Neuronal stem cell (in vitro differentiated cells): ENCODE measurements around the gene ASH1L.

Source experiments
- DNase-seq: peaks from one replicate; pipeline ENCODE4 v3.0.0-alpha.2; 2013; ENCODE audit warnings: low spot score
- H2AFZ ChIP-seq: one replicate; pipeline ENCODE4 v1.6.1; 2013; ENCODE audit warnings: mild to moderate bottlenecking, low read length, inconsistent platforms
- H2AK5ac ChIP-seq: 2 replicates; pipeline ENCODE4 v1.6.1; 2013; ENCODE audit warnings: low read depth, mild to moderate bottlenecking, inconsistent platforms, low read length, moderate library complexity, mixed read lengths
- H2BK120ac ChIP-seq: 2 replicates; pipeline ENCODE4 v1.6.1; 2013; ENCODE audit warnings: low read depth, mild to moderate bottlenecking, inconsistent platforms, low read length, moderate library complexity, mixed read lengths
- H2BK12ac ChIP-seq: one replicate; pipeline ENCODE4 v1.6.1; 2013; ENCODE audit warnings: low read length, inconsistent platforms
- H2BK15ac ChIP-seq: 2 replicates; pipeline ENCODE4 v1.6.1; 2013; ENCODE audit warnings: mild to moderate bottlenecking, low read length, inconsistent platforms, mixed read lengths
- H2BK5ac ChIP-seq: one replicate; pipeline ENCODE4 v1.6.1; 2013; ENCODE audit warnings: inconsistent platforms, mild to moderate bottlenecking, low read length, moderate library complexity
- H3K14ac ChIP-seq: one replicate; pipeline ENCODE4 v1.6.1; 2013; ENCODE audit warnings: low read length, inconsistent platforms
- H3K18ac ChIP-seq: 2 replicates; pipeline ENCODE4 v1.6.1; 2013; ENCODE audit warnings: low read length, inconsistent platforms
- H3K23ac ChIP-seq: 2 replicates; pipeline ENCODE4 v1.6.1; 2013; ENCODE audit warnings: low read depth, mild to moderate bottlenecking, mixed read lengths, low read length, inconsistent platforms; ENCODE audit not compliant: poor library complexity
- H3K27ac ChIP-seq: replicated peaks from 3 replicates; pipeline ENCODE4 v1.5.1; 2013; ENCODE audit warnings: low read length, inconsistent platforms
- H3K27me3 ChIP-seq, 3 experiments: 2 replicates each; pipeline ENCODE4 v1.6.1; 2013; ENCODE audit warnings: low read length in 3 of 3, mild to moderate bottlenecking in 2 of 3, inconsistent platforms in 1 of 3, low read depth in 1 of 3, mixed read lengths in 1 of 3, moderate library complexity in 1 of 3; ENCODE audit not compliant: control insufficient read depth in 3 of 3, insufficient read depth in 3 of 3
- H3K36me3 ChIP-seq, 2 donors: replicated peaks in 1 of 2; 2 replicates each; pipeline ENCODE4 v1.6.1; 2013; ENCODE audit warnings: low read length in 2 of 2; ENCODE audit not compliant: control insufficient read depth in 2 of 2, insufficient read depth in 2 of 2
- H3K4ac ChIP-seq: 2 replicates; pipeline ENCODE4 v1.6.1; 2013; ENCODE audit warnings: inconsistent platforms, mild to moderate bottlenecking, low read length, moderate library complexity
- H3K4me1 ChIP-seq, 2 donors: 1 replicate in 1 of 2; 2 replicates in 1 of 2; pipeline ENCODE4 v1.6.1; 2013; ENCODE audit warnings: low read length in 2 of 2, low read depth in 1 of 2; ENCODE audit not compliant: control insufficient read depth in 2 of 2, insufficient read depth in 1 of 2
- H3K4me2 ChIP-seq: one replicate; pipeline ENCODE4 v1.6.1; 2013; ENCODE audit warnings: mild to moderate bottlenecking, low read length, inconsistent platforms; ENCODE audit not compliant: insufficient read depth, poor library complexity, severe bottlenecking
- H3K4me3 ChIP-seq, 2 donors: 2 replicates each; pipeline ENCODE4 v1.5.1; 2013; ENCODE audit warnings: low read length in 2 of 2, mild to moderate bottlenecking in 2 of 2, inconsistent platforms in 1 of 2, moderate library complexity in 1 of 2
- H3K79me1 ChIP-seq: one replicate; pipeline ENCODE4 v1.6.1; 2013; ENCODE audit warnings: low read depth, mild to moderate bottlenecking, inconsistent platforms, low read length, moderate library complexity
- H3K9ac ChIP-seq: one replicate; pipeline ENCODE4 v1.6.1; 2013; ENCODE audit warnings: mild to moderate bottlenecking, low read depth, low read length, inconsistent platforms; ENCODE audit not compliant: poor library complexity
- H3K9me3 ChIP-seq, 2 donors: replicated peaks in 1 of 2; 2 replicates each; pipeline versions ENCODE3 to v1.6.1; 2013; ENCODE audit warnings: low read length in 2 of 2, mild to moderate bottlenecking in 2 of 2, inconsistent platforms in 1 of 2, low read depth in 1 of 2, mixed read lengths in 1 of 2, moderate library complexity in 1 of 2; ENCODE audit not compliant: control insufficient read depth in 2 of 2, insufficient read depth in 1 of 2
- H4K8ac ChIP-seq: one replicate; pipeline ENCODE4 v1.6.1; 2013; ENCODE audit warnings: low read depth, mild to moderate bottlenecking, inconsistent platforms, low read length, moderate library complexity
- H4K91ac ChIP-seq: one replicate; pipeline ENCODE4 v1.6.1; 2013; ENCODE audit warnings: low read length, low read depth, mild to moderate bottlenecking, inconsistent platforms; ENCODE audit not compliant: poor library complexity
- WGBS, 2 donors: extraction: QIAGEN DNeasy Blood & Tissue Kit; methylation state at CpG; one replicate each; pipeline ENCODE4 v1.1.7; 2013; ENCODE audit warnings: missing lambda C conversion rate in 2 of 2, mixed read lengths in 1 of 2; ENCODE audit not compliant: insufficient read length in 2 of 2, insufficient replicate concordance in 1 of 2; ENCODE audit errors: extremely low coverage in 2 of 2; 5-methylcytosine and 5-hydroxymethylcytosine counted together

ASH1L gene

GRCh38 chr1:155300553-155301329, 261.9 kb downstream of the ASH1L start:
- Histone ChIP-seq H3K9ac (no peak overlapping the region), H2BK12ac (peak overlapping the region; percentile 31), H3K23ac (no peak overlapping the region), H2BK15ac (peak overlapping the region; percentile 88), H4K91ac (no peak overlapping the region), H3K27me3 (peaks cover 0 to 11% (median 6%) of the 10 kb centered on the region in 3 experiments), H3K18ac (peak overlapping the region; percentile 31), H2BK120ac (no peak overlapping the region), H3K4me1 (peaks cover 0 to 2% of the 10 kb centered on the region in 2 donors), H3K4me3 (no peak overlapping the region), H2AK5ac (peak overlapping the region; percentile 89), H3K79me1 (no peaks in the 10 kb centered on the region), H3K4me2 (no peak overlapping the region), H3K9me3 (peaks cover 0 to 4% of the 10 kb centered on the region in 2 donors), H3K4ac (no peak overlapping the region), H3K36me3 (no peaks in the 10 kb centered on the region), H3K14ac (no peak overlapping the region), H2AFZ (peak overlapping the region; percentile 49), H3K27ac (no peak overlapping the region), H2BK5ac (no peak overlapping the region), H4K8ac (no peak overlapping the region)
- DNase-seq: no peak
- WGBS, 2 donors: no CpG with 5 or more reads among the region's 9 CpGs

GRCh38 chr1:155300024-155300423, 262.6 kb downstream of the ASH1L start:
- no peak overlapping the region for H4K8ac ChIP-seq
- no peak overlapping the region for H3K27ac ChIP-seq
- H4K91ac ChIP-seq: no peak overlapping the region
- no peaks in the 10 kb centered on the region for H3K79me1 ChIP-seq
- H3K9me3 ChIP-seq: peaks cover 0 to 5% of the 10 kb centered on the region in 2 donors
- no CpG with 5 or more reads among the region's 8 CpGs for WGBS, 2 donors
- H3K4ac ChIP-seq: no peak overlapping the region
- no peak overlapping the region for H2BK15ac ChIP-seq
- no peak overlapping the region for H3K4me2 ChIP-seq
- H2AFZ ChIP-seq: no peak overlapping the region
- H3K36me3 ChIP-seq: no peaks in the 10 kb centered on the region
- no peak overlapping the region for H3K14ac ChIP-seq
- no peak overlapping the region for H2BK12ac ChIP-seq
- H2AK5ac ChIP-seq: peak overlapping the region; percentile 79
- no peak for DNase-seq
- no peak overlapping the region for H3K4me3 ChIP-seq
- no peak overlapping the region for H2BK5ac ChIP-seq
- no peak overlapping the region for H3K9ac ChIP-seq
- peaks cover 0 to 18% (median 13%) of the 10 kb centered on the region in 3 experiments for H3K27me3 ChIP-seq
- peak overlapping the region; percentile 19 for H3K18ac ChIP-seq
- peaks cover 2% of the 10 kb centered on the region in 2 donors for H3K4me1 ChIP-seq
- no peak overlapping the region for H2BK120ac ChIP-seq
- no peak overlapping the region for H3K23ac ChIP-seq

- Histone ChIP-seq H3K4me2 (no peak overlapping the region), H3K9ac (no peak overlapping the region), H2AFZ (peak overlapping the region; percentile 52), H2BK12ac (no peak overlapping the region), H3K23ac (no peak overlapping the region), H2BK15ac (no peak overlapping the region), H3K36me3 (no peaks in the 10 kb centered on the region), H3K9me3 (peaks cover 0 to 15% of the 10 kb centered on the region in 2 donors), H3K4me3 (no peak overlapping the region), H3K18ac (no peak overlapping the region), H4K91ac (no peak overlapping the region), H2BK120ac (no peak overlapping the region), H3K4ac (no peak overlapping the region), H3K27me3 (peaks cover 3 to 41% (median 24%) of the 10 kb centered on the region in 3 experiments), H3K4me1 (peaks cover 2 to 3% of the 10 kb centered on the region in 2 donors), H2BK5ac (no peak overlapping the region), H3K14ac (no peak overlapping the region), H3K79me1 (no peaks in the 10 kb centered on the region), H2AK5ac (no peak overlapping the region), H3K27ac (no peak overlapping the region), H4K8ac (no peak overlapping the region)
- no peak for DNase-seq
- WGBS, 2 donors: no CpG with 5 or more reads among the region's 7 CpGs
These were observed 265.2 kb downstream of the ASH1L start for GRCh38 chr1:155297384-155297783.

GRCh38 chr1:155296661-155297060, 265.9 kb downstream of the ASH1L start:
- Histone ChIP-seq H3K79me1 (no peaks in the 10 kb centered on the region), H4K91ac (no peak overlapping the region), H3K27me3 (peaks cover 3 to 41% (median 24%) of the 10 kb centered on the region in 3 experiments), H2BK5ac (no peak overlapping the region), H3K36me3 (no peaks in the 10 kb centered on the region), H3K14ac (no peak overlapping the region), H2BK15ac (no peak overlapping the region), H3K4ac (no peak overlapping the region), H3K4me1 (peaks cover 2 to 3% of the 10 kb centered on the region in 2 donors), H3K23ac (no peak overlapping the region), H3K9me3 (peaks cover 0 to 15% of the 10 kb centered on the region in 2 donors), H3K4me3 (no peak overlapping the region), H2AK5ac (no peak overlapping the region), H3K27ac (no peak overlapping the region), H2BK12ac (no peak overlapping the region), H2AFZ (no peak overlapping the region), H2BK120ac (no peak overlapping the region), H3K18ac (no peak overlapping the region), H3K9ac (no peak overlapping the region), H3K4me2 (no peak overlapping the region), H4K8ac (no peak overlapping the region)
- no peak for DNase-seq
- no CpG with 5 or more reads among the region's 3 CpGs for WGBS, 2 donors
